WI38 (cell line): ENCODE measurements around the gene TRAPPC6A.
"Not testable (repeated sequence)": the region's sequence is repeated elsewhere in the genome, so short reads cannot be mapped to it uniquely, and the experiment has no call there.

Source experiments
- H3K4me3 ChIP-seq: 2 replicates; pipeline ENCODE4 v1.5.1; 2011; ENCODE audit warnings: low read depth, mild to moderate bottlenecking, control low read depth, low read length
- CTCF ChIP-seq: IDR thresholded peaks from 2 replicates; pipeline ENCODE4 v1.5.1; 2012; ENCODE audit warnings: low read depth, mild to moderate bottlenecking, control low read depth, low read length

TRAPPC6A gene

DNA sequence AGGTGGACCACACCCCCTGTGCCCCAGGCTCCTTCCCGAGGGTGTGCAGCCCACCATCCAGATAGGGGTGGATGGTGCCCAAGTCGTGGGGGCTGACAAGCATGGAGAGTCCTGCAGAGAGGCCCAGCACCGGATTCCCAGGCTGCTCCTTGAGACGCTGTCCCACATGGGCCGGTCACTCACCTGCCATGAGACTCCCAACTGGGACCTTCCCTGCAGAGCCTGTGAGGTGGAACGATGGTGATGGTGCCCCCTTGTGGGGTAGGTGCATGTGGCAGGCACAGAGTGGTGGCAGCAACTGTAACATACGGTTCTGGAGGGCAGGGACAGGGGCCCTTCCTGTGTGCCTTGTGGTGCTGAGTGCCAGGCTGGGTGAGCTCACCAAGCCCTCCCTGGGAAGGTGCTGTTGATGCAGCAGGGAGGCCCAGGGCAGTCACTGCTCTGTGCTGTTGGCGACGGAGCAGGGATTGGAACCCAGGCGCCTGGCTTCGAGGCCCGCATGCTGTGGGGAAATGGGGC is 52.0 kb downstream of the TRAPPC6A start:
- TF ChIP-seq CTCF, result peak; percentile 84
- no peak overlapping the region for H3K4me3 ChIP-seq

DNA sequence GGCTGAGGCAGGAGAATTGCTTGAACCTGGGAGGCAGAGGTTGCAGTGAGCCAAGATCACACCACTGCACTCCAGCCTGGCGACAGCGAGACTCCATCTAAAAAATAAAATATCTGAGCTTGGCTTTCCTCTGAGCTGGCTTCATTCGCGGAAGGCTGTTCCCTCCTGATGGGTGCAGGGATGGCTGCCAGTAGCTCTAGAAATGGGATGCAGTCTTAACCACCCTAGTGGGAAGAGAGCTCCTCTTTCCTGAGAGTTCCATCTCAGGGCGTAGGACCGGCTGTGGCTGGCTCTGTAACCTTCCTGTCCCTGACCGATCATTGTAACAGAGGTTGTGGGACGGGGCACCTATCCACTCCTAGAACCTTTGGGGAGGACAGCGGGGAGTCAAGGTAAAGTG is 52.7 kb downstream of the TRAPPC6A start:
- no peak overlapping the region for H3K4me3 ChIP-seq
- TF ChIP-seq CTCF, result no peak

GRCh38 chr19:45124021-45124420 is 54.0 kb downstream of the TRAPPC6A start:
- no peak overlapping the region for H3K4me3 ChIP-seq
- TF ChIP-seq CTCF, result no peak

DNA sequence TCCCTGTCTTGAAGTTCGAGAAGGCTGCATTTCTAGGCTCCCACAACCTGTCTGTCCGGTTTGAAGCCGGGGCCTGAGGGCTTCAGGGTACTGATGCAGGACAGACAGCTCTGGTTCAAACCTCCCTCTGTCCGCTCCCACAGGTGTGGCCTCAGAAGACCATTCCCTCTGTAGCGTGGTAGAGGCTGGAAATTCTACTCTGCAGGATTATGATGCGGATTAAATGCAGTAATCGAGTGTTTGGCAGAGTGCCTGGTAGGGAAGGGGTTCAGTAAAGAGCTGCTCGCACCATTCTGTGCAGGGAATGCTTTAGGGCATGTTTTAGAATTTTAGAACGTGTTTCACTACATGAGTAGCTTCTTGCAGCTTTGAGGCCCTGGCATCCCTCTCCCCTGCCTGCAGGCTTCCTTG is 54.6 kb downstream of the TRAPPC6A start:
- TF ChIP-seq CTCF, result no peak
- no peak overlapping the region for H3K4me3 ChIP-seq

DNA sequence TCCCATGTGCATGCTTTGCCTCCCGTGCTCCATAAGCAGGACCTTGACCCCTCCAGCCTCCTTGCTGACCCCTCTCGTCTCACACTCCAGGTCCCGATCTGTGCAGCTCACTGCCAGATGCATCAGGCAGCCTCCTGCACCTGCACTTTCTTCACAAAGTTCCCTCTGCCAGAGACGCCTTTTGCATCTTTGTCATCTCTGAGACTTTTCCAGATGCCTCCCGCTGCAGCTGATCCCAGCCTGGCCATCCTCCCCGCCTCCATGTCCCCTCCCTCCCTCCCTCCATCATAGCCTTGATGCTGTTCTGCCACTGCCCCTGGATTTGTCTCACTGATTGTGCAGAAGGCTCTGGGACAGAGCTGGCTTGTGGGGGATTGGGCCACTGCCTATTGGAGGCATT is 55.2 kb downstream of the TRAPPC6A start:
- no peak overlapping the region for H3K4me3 ChIP-seq

DNA sequence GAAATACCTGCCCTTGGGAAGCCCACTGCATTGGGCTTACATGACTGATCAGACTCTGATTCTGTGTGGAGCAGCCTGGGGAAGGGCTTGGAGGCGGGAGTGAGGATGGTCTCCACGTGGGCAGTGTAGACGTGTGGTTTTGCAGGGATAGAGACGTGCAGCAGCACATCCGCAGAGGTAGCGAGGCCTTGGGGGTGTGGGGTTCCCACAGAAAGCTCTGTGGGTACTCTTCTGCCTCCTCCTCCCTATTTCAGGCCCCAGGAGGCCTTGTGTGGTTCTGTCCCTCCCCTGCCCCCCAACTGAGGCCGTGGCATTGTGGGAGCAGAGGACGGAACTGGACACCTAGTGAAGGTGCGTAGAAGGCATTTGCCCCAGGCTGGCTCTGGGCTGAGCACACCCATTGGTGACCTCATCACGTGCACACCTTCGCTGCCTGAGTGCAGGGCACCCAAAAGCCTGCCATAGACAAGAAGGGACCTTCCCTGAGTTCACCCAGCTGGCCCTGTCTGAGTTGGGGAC is 56.2 kb downstream of the TRAPPC6A start:
- no peak for TF ChIP-seq CTCF
- no peak overlapping the region for H3K4me3 ChIP-seq

More for the DNA sequence above, 55.2 kb downstream of the TRAPPC6A start:
- no peak for TF ChIP-seq CTCF

DNA sequence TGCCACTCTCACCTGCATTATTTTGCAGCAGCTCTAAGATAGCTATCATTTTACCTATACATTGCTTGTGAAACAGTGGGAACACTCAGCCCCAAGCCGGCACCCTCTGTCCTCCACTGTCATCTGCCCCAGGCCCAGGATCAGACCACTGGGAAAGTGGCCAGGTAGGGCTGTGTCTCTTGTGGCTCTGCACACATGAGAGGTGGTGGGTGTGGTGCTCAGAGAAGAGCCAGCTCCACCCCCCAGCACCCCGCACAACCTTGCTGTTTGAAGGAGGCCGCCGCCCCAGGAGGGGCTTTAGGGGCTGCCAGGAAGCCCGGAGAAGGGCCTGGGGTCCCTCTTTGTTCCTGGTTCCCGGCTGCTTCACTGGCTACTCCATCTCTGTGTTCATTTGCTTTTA is 58.5 kb downstream of the TRAPPC6A start:
- TF ChIP-seq CTCF, result no peak
- H3K4me3 ChIP-seq, result no peak overlapping the region

GRCh38 chr19:45118591-45119355 is 59.3 kb downstream of the TRAPPC6A start:
- H3K4me3 ChIP-seq, result not testable (repeated sequence)
